K562 (cell line): ENCODE measurements around the gene C2CD2L. TPM values are rescaled to one million over a fixed set of nuclear protein-coding genes. Genes with fewer than 3 reads are reported as not detected.

Experiments used
- BHLHE40 ChIP-seq: IDR thresholded peaks from 2 replicates; pipeline ENCODE4 v1.6.1; 2011; ENCODE audit warnings: low read length, improper control_type of control experiment
- CREB1 ChIP-seq, 2 experiments: sonication (generic) in 1 of 2; formaldehyde crosslinking in 1 of 2; IDR thresholded peaks; 2 replicates each; pipeline versions ENCODE4 v1.6.1 to v1.8.0; 2012 to 2022; ENCODE audit warnings: inconsistent platforms in 1 of 2, mild to moderate bottlenecking in 1 of 2, missing genetic modification reagents in 1 of 2, moderate library complexity in 1 of 2
- DNMT1 ChIP-seq: fragments of 450-650 bp; IDR thresholded peaks from 2 replicates; pipeline ENCODE4 v1.6.1; 2016; ENCODE audit warnings: antibody characterized with exemption, mild to moderate bottlenecking
- ETV5 ChIP-seq: sonication (generic); formaldehyde crosslinking; IDR thresholded peaks from 2 replicates; pipeline ENCODE4 v1.4.0; 2020; ENCODE audit warnings: low read depth, mild to moderate bottlenecking, missing genetic modification reagents
- FOS ChIP-seq: IDR thresholded peaks from 3 replicates; pipeline ENCODE4 v1.6.1; 2011; ENCODE audit not compliant: insufficient read length; ENCODE audit errors: extremely low read depth
- FOXJ2 ChIP-seq: fragments of 200-800 bp; sonication (Bioruptor generic); IDR thresholded peaks from 2 replicates; pipeline ENCODE4 v1.6.1; 2016; ENCODE audit warnings: missing genetic modification characterization, missing compliant biosample characterization
- ILF3 ChIP-seq: fragments of 450-650 bp; IDR thresholded peaks from 2 replicates; pipeline ENCODE4 v1.6.1; 2018; ENCODE audit warnings: antibody characterized with exemption, mild to moderate bottlenecking, moderate library complexity, borderline replicate concordance
- KLF10 ChIP-seq: fragments of 250-450 bp; sonication (Bioruptor Pico); IDR thresholded peaks from 2 replicates; pipeline ENCODE4 v1.6.1; 2021; ENCODE audit warnings: matching md5 sums
- MCM3 ChIP-seq: fragments of 450-650 bp; IDR thresholded peaks from 2 replicates; pipeline ENCODE4 v1.6.1; 2016
- MNT ChIP-seq, 2 experiments: fragments of 450-650 bp; conservative IDR thresholded peaks; 2 replicates each; pipeline ENCODE4 v1.6.1; 2017; ENCODE audit warnings: mild to moderate bottlenecking in 2 of 2, moderate library complexity in 2 of 2
- NR2C1 ChIP-seq, 2 experiments: fragments of 450-650 bp; IDR thresholded peaks; 2 replicates each; pipeline ENCODE4 v1.6.1; 2017; ENCODE audit warnings: mild to moderate bottlenecking in 2 of 2, antibody characterized with exemption in 1 of 2, inconsistent platforms in 1 of 2, missing compliant biosample characterization in 1 of 2, missing genetic modification characterization in 1 of 2
- OTX1 ChIP-seq: fragments of 450-650 bp; formaldehyde crosslinking; IDR thresholded peaks from 2 replicates; pipeline ENCODE4 v1.4.0; 2022; ENCODE audit warnings: mild to moderate bottlenecking
- PHF20 ChIP-seq: fragments of 450-650 bp; IDR thresholded peaks from 2 replicates; pipeline ENCODE4 v1.6.1; 2018; ENCODE audit not compliant: partially characterized antibody
- POLR2AphosphoS2 ChIP-seq: IDR thresholded peaks from 2 replicates; pipeline ENCODE4 v1.6.1; 2012; ENCODE audit warnings: low read length, improper control_type of control experiment
- POLR2G ChIP-seq: fragments of 200-400 bp; formaldehyde crosslinking; IDR thresholded peaks from 2 replicates; pipeline ENCODE4 v1.6.1; 2017; ENCODE audit warnings: low read depth, mild to moderate bottlenecking, antibody characterized with exemption, low read length, moderate library complexity
- SAFB2 ChIP-seq: fragments of 200-400 bp; formaldehyde crosslinking; IDR thresholded peaks from 2 replicates; pipeline ENCODE4 v1.6.1; 2018; ENCODE audit warnings: borderline replicate concordance, low read length, low read depth, moderate library complexity; ENCODE audit not compliant: severe bottlenecking
- SLC30A9 ChIP-seq: fragments of 250-450 bp; sonication (Bioruptor Pico); IDR thresholded peaks from 2 replicates; pipeline ENCODE4 v1.8.0; 2022; ENCODE audit warnings: mild to moderate bottlenecking, moderate library complexity
- SMAD2 ChIP-seq: fragments of 150-350 bp; IDR thresholded peaks from 2 replicates; pipeline ENCODE4 v1.6.1; 2014; ENCODE audit warnings: low read depth, mild to moderate bottlenecking, low read length
- STAG1 ChIP-seq: sonication (generic); formaldehyde crosslinking; IDR thresholded peaks from 2 replicates; pipeline ENCODE4 v1.5.0; 2020; ENCODE audit warnings: missing genetic modification reagents, borderline replicate concordance
- ZNF124 ChIP-seq: sonication (generic); formaldehyde crosslinking; IDR thresholded peaks from 2 replicates; pipeline ENCODE4 v1.8.1; 2022; ENCODE audit warnings: missing genetic modification reagents
- ZNF609 ChIP-seq: sonication (generic); formaldehyde crosslinking; IDR thresholded peaks from 2 replicates; pipeline ENCODE4 v1.8.1; 2023; ENCODE audit warnings: missing genetic modification reagents, mild to moderate bottlenecking, borderline replicate concordance
- polyA plus RNA-seq, 8 experiments: library from polyadenylated mRNA; depleted of rRNA in 4 of 8; stranded (reverse) in 5 of 8; unstranded in 3 of 8; fragments of >200 nt; fragmentation: Nextera tagmentation in 2 of 8; fragmentation: Illumina TruSeq in 1 of 8; extraction: Ambion mirVana in 2 of 8; extraction: Trizol in 1 of 8; gene quantifications; 2 replicates each; pipeline versions ENCODE4 v1.2.1 to v1.2.3, GENCODE V29; 2011 to 2014; ENCODE audit warnings: inconsistent platforms in 1 of 8, missing spikeins in 1 of 8
- total RNA-seq, 7 experiments: library from RNA; depleted of rRNA in 6 of 7; stranded (reverse); fragments of >200 nt in 6 of 7; fragmentation: Illumina TruSeq in 2 of 7; extraction: Trizol in 2 of 7; gene quantifications; 2 replicates each; pipeline versions ENCODE4 v1.2.1 to v1.2.3, GENCODE V29; 2011 to 2021; ENCODE audit warnings: low replicate concordance in 1 of 7

The C2CD2L gene
- total and polyA plus RNA-seq, 9 of the 15 experiments (the other 6 are each of a cell fraction or from before 2014, with no cell fraction given) = 0.66 to 41.2 (median 14.8) TPM

- TF ChIP-seq NR2C1 (IDR thresholded peaks at IDR 0.05) (peak; percentile 75), NR2C1 (tag; IDR thresholded peaks at IDR 0.05) (peak; percentile 70; the same call in 1 of the 2 replicates), CREB1 (IDR thresholded peaks at IDR 0.05) (peak; percentile 10; the same call in 1 of the 2 replicates), CREB1 (CRISPR knock-in tag; IDR thresholded peaks at IDR 0.05) (no peak; the same call in 1 of the 2 replicates), ZNF124 (CRISPR knock-in tag) (no peak), MCM3 (no peak), OTX1 (CRISPR knock-in tag) (no peak), BHLHE40 (peak; percentile 92), DNMT1 (no peak), SAFB2 (no peak), ZNF609 (no peak), FOS (peak; percentile 87), ILF3 (no peak), POLR2G (peak; percentile 90), PHF20 (peak; percentile 98), KLF10 (CRISPR knock-in tag) (no peak), MNT (conservative IDR thresholded peaks at IDR 0.05) (peak; percentile 95 to 98), STAG1 (CRISPR knock-in tag) (no peak), SLC30A9 (CRISPR knock-in tag) (no peak), ETV5 (CRISPR knock-in tag) (peak; percentile 83), POLR2AphosphoS2 (peak; percentile 69; the same call in 1 of the 2 replicates), SMAD2 (no peak), FOXJ2 (tag) (no peak)
Measured at GRCh38 chr11:119067371-119068222, 39.5 kb upstream of the C2CD2L start, which contains the start of gene VPS11 (continued).
